ENCODE data around the gene PTPRN2.

DNA sequence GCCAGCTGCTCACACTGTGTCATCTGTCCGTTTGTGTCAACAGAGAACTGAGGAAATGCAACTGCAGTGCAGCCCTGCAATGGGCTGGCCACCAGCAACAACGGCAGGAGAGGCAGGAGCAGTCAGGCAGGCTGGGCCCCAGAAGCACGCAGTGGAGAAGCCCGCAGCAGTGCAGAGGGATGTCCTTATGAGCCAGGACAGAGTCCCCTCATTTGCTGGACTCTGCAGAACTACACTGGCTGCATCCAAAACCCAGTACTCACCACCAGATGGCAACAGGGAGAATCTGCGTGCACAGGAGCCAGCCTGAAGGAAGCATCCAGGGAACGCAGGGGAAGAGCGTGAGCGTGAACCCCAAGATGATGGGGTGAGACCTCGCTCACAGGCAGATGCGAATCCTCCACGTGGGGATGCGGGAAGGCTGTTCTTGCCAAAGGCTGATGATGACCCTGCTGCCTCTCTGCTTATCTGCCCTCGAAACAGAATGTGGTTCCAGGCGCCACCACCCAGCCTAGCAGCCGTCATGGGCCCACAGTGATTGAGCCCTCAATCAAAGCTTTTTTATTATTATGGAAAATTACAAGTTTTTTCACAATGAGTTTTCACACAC, 232.1 kb downstream of the PTPRN2 start:
- TF ChIP-seq POLR2A (IDR thresholded peaks at IDR 0.05) (no peak), POLR2AphosphoS5 (IDR thresholded peaks at IDR 0.05) (no peak)
- TF ChIP-seq, protein P1, sequence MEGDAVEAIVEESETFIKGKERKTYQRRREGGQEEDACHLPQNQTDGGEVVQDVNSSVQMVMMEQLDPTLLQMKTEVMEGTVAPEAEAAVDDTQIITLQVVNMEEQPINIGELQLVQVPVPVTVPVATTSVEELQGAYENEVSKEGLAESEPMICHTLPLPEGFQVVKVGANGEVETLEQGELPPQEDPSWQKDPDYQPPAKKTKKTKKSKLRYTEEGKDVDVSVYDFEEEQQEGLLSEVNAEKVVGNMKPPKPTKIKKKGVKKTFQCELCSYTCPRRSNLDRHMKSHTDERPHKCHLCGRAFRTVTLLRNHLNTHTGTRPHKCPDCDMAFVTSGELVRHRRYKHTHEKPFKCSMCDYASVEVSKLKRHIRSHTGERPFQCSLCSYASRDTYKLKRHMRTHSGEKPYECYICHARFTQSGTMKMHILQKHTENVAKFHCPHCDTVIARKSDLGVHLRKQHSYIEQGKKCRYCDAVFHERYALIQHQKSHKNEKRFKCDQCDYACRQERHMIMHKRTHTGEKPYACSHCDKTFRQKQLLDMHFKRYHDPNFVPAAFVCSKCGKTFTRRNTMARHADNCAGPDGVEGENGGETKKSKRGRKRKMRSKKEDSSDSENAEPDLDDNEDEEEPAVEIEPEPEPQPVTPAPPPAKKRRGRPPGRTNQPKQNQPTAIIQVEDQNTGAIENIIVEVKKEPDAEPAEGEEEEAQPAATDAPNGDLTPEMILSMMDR (IDR thresholded peaks at IDR 0.05) = no peak

Measured in sigmoid colon (tissue), 4 donors.